ENCODE data around the gene ENDOD1. TPM values are rescaled to one million over a fixed set of nuclear protein-coding genes. Genes with fewer than 3 reads are reported as not detected.
A peak's percentile ranks its signal among the peaks of the same experiment; 100 is the strongest.
"Not testable (repeated sequence)": the region's sequence is repeated elsewhere in the genome, so short reads cannot be mapped to it uniquely, and the experiment has no call there.

ENDOD1 gene
- total RNA-seq, 2 experiments from 2014 or later, result 37.1 to 40.5 TPM

- H3K27ac Mint-ChIP-seq, result no peak overlapping the region
- DNase-seq (no peak), ATAC-seq (no peak)
- no peaks in the 10 kb centered on the region for H3K27me3 Mint-ChIP-seq
- H3K36me3 Mint-ChIP-seq, result peaks cover 48% of the 10 kb centered on the region
- H3K4me3 Mint-ChIP-seq, result no peak overlapping the region
- CTCF ChIA-PET, result interaction anchor here (1.3 kb wide), 1 partner anchor 19 kb away, joined by 3 read pairs; no protein-coding TSS in a partner anchor
- peaks cover 5% of the 10 kb centered on the region for H3K4me1 Mint-ChIP-seq
- no peaks in the 10 kb centered on the region for H3K9me3 Mint-ChIP-seq (ENCODE audit: low read depth)
These were observed 22.4 kb downstream of the ENDOD1 start for GRCh38 chr11:95111923-95112540.

DNA sequence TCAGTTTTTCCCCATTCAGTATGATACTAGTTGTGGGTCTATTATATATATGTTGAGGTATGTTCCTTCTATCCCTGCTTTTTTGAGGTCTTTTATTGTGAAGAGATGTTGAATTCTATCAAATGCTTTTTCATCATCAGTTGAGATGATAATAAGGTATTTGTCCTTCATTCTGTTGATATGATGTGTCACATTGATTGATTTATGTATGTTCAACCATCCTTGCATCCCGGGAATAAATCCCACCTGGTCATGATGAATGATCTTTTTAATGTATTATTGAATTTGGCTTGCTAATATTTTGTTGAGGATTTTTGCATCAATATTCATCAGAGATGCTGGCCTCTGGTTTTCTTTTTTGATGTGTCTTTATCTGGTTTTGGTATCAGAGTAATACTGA is 26.0 kb downstream of the ENDOD1 start:
- DNase-seq (no peak), ATAC-seq (no peak)
- peaks cover 35% of the 10 kb centered on the region for H3K36me3 Mint-ChIP-seq
- no peaks in the 10 kb centered on the region for H3K27me3 Mint-ChIP-seq
- peaks cover 30% of the 10 kb centered on the region for H3K4me1 Mint-ChIP-seq
- CTCF ChIA-PET, result no interaction called here
- H3K9me3 Mint-ChIP-seq (ENCODE audit: low read depth), result no peaks in the 10 kb centered on the region
- no peak overlapping the region for H3K4me3 Mint-ChIP-seq
- H3K27ac Mint-ChIP-seq, result no peak overlapping the region

- no peak for DNase-seq
- Mint-ChIP-seq H3K9me3 (ENCODE audit: low read depth) (no peaks in the 10 kb centered on the region), H3K4me1 (peaks cover 29% of the 10 kb centered on the region), H3K36me3 (peaks cover 20% of the 10 kb centered on the region), H3K4me3 (no peak overlapping the region), H3K27me3 (no peaks in the 10 kb centered on the region), H3K27ac (no peak overlapping the region)
- CTCF ChIA-PET, result interaction anchor here (1.2 kb wide), 1 partner anchor 31 kb away, joined by 4 read pairs; no protein-coding TSS in a partner anchor
- ATAC-seq, result peak; percentile 16
These were observed 29.9 kb downstream of the ENDOD1 start for GRCh38 chr11:95119361-95120060.

DNA sequence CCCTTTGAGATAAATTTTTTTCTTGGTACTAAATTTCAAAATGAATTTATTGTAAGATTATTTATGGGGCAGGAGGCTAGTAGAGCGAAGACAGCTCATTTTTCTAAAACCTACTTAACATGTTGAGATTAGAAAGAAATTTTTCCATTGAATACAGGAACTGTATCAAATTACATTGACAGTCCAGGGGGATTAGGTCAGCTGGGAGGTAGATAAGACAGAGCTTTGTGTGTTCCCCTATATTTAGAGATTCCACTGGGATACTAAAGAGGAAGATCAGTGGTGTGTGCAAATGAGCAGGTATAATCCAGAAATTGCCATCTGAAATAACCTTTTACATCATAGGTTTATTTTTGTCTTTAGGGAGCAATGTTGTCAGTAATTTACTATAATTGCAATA is 32.1 kb downstream of the ENDOD1 start:
- CTCF ChIA-PET, result interaction anchor here (1.0 kb wide), 1 partner anchor 28 kb away, joined by 3 read pairs; no protein-coding TSS in a partner anchor
- Mint-ChIP-seq H3K9me3 (ENCODE audit: low read depth) (no peaks in the 10 kb centered on the region), H3K4me1 (peaks cover 30% of the 10 kb centered on the region), H3K27me3 (no peaks in the 10 kb centered on the region), H3K27ac (no peak overlapping the region), H3K36me3 (peaks cover 26% of the 10 kb centered on the region), H3K4me3 (no peak overlapping the region)
- ATAC-seq (no peak), DNase-seq (no peak)

DNA sequence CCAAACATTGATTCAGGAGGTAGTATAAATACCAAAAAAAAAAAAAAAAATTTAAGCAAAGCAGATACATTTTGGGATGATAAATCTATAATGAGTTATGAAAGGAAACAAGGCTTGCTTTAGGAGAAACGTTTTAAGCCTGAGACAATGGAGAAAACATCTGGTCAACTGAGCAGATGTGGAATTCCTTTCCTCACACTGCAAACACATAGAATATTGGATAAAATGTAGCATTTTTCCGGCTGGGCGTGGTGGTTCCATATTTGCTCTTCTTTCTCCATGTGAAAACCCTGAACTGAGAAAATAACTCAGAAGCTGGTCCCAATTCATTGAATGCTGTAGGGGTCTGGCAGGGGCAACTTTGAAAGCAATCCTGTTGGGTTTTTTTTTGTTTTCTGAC is 33.9 kb downstream of the ENDOD1 start:
- no peak for DNase-seq
- H3K9me3 Mint-ChIP-seq (ENCODE audit: low read depth), result no peaks in the 10 kb centered on the region
- no peaks in the 10 kb centered on the region for H3K27me3 Mint-ChIP-seq
- H3K4me3 Mint-ChIP-seq, result no peak overlapping the region
- peaks cover 27% of the 10 kb centered on the region for H3K4me1 Mint-ChIP-seq
- no peak for ATAC-seq
- H3K27ac Mint-ChIP-seq, result no peak overlapping the region
- H3K36me3 Mint-ChIP-seq, result peaks cover 27% of the 10 kb centered on the region
- CTCF ChIA-PET, result no interaction called here

DNA sequence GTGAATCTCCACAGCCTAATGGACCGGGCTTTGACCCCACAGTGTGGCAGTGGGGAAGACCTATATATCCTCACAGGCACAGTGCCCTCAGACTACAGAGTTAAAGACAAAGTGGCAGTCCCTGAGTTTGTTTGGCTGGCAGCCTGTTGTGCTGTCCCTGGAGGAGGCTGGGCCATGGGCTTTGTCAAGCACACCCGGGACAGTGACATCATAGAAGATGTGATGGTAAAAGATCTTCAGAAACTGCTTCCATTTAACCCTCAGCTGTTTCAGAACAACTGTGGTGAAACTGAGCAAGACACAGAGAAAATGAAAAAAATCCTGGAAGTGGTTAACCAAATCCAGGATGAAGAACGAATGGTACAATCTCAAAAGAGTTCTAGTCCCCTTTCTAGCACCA is 39.0 kb downstream of the ENDOD1 start:
- Mint-ChIP-seq H3K27me3 (no peaks in the 10 kb centered on the region), H3K9me3 (ENCODE audit: low read depth) (no peaks in the 10 kb centered on the region), H3K27ac (peak overlapping the region; percentile 32), H3K4me3 (no peak overlapping the region), H3K4me1 (peaks cover 14% of the 10 kb centered on the region), H3K36me3 (peaks cover 49% of the 10 kb centered on the region)
- CTCF ChIA-PET, result no interaction called here
- ATAC-seq (no peak), DNase-seq (no peak)

DNA sequence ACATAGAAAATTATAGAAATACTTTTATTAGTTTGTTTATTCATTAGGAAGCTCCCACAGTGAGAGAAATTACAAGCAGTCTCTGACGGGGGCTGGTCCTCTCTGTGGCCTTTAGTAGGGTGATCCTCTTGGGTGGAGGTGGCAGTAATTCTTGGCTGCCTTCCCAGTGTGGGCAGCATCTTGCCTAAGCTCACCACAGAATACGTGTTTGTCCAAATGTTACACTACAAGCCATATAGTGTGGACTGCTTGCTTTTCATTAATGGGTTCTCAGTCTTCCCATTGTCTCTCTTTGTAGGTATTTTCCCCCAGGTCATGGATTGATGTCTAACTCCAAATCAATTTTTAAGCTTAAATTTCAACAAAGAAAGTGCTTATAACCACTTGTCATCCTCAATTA is 43.3 kb downstream of the ENDOD1 start:
- CTCF ChIA-PET, result interaction anchor here (1.6 kb wide), 1 partner anchor 19 kb away, joined by 3 read pairs; no protein-coding TSS in a partner anchor
- Mint-ChIP-seq H3K27me3 (no peaks in the 10 kb centered on the region), H3K9me3 (ENCODE audit: low read depth) (no peaks in the 10 kb centered on the region), H3K4me1 (peaks cover 32% of the 10 kb centered on the region), H3K27ac (no peak overlapping the region), H3K4me3 (no peak overlapping the region), H3K36me3 (peaks cover 46% of the 10 kb centered on the region)
- DNase-seq, result no peak
- ATAC-seq, result no peak

GRCh38 chr11:95134491-95134890 is 44.8 kb downstream of the ENDOD1 start:
- CTCF ChIA-PET, result no interaction called here
- Mint-ChIP-seq H3K27me3 (no peaks in the 10 kb centered on the region), H3K36me3 (peaks cover 33% of the 10 kb centered on the region), H3K4me3 (no peak overlapping the region), H3K9me3 (ENCODE audit: low read depth) (no peaks in the 10 kb centered on the region), H3K4me1 (peaks cover 26% of the 10 kb centered on the region), H3K27ac (no peak overlapping the region)
- ATAC-seq (no peak), DNase-seq (no peak)

- H3K4me3 Mint-ChIP-seq, result no peak overlapping the region
- peaks cover under 1% of the 10 kb centered on the region for H3K27me3 Mint-ChIP-seq
- DNase-seq, result no peak
- H3K36me3 Mint-ChIP-seq, result peaks cover 30% of the 10 kb centered on the region
- no peak for ATAC-seq
- H3K4me1 Mint-ChIP-seq, result peaks cover 26% of the 10 kb centered on the region
- CTCF ChIA-PET, result interaction anchor here (20.8 kb wide), 1 partner anchor 64 kb away, joined by 258 read pairs; the partner anchor contains the start of gene SRSF8
- H3K9me3 Mint-ChIP-seq (ENCODE audit: low read depth), result no peaks in the 10 kb centered on the region
- H3K27ac Mint-ChIP-seq, result no peak overlapping the region
These were observed 45.5 kb downstream of the ENDOD1 start for GRCh38 chr11:95135155-95135554.

GRCh38 chr11:95135880-95136279 is 46.2 kb downstream of the ENDOD1 start:
- Mint-ChIP-seq H3K27ac (no peak overlapping the region), H3K36me3 (peaks cover 25% of the 10 kb centered on the region), H3K4me3 (no peak overlapping the region), H3K9me3 (ENCODE audit: low read depth) (no peaks in the 10 kb centered on the region), H3K4me1 (peaks cover 26% of the 10 kb centered on the region), H3K27me3 (peaks cover 4% of the 10 kb centered on the region)
- ATAC-seq (no peak), DNase-seq (no peak)
- CTCF ChIA-PET, result interaction anchor here (3.3 to 20.8 kb wide), 2 partner anchors 17 to 64 kb away, joined by 21 to 258 read pairs; partner anchors contain the start of gene SRSF8

GRCh38 chr11:95136747-95137146 is 47.1 kb downstream of the ENDOD1 start:
- not testable (repeated sequence) for H3K27ac Mint-ChIP-seq; H3K9me3 Mint-ChIP-seq (ENCODE audit: low read depth); H3K27me3 Mint-ChIP-seq; H3K4me3 Mint-ChIP-seq; DNase-seq; ATAC-seq
- CTCF ChIA-PET, result interaction anchor here (0.8 to 20.8 kb wide), 7 partner anchors 10 to 65 kb away, joined by 3 to 258 read pairs (median 7); partner anchors contain the start of genes ENDOD1 and SRSF8
- Mint-ChIP-seq H3K4me1 (peaks cover 26% of the 10 kb centered on the region), H3K36me3 (peaks cover 23% of the 10 kb centered on the region)

- peak; percentile 50 for ATAC-seq
- H3K36me3 Mint-ChIP-seq, result peaks cover 19% of the 10 kb centered on the region
- no peaks in the 10 kb centered on the region for H3K9me3 Mint-ChIP-seq (ENCODE audit: low read depth)
- H3K4me3 Mint-ChIP-seq, result no peak overlapping the region
- peaks cover 4% of the 10 kb centered on the region for H3K27me3 Mint-ChIP-seq
- no peak for DNase-seq
- CTCF ChIA-PET, result interaction anchor here (0.7 to 20.8 kb wide), 9 partner anchors 9 to 66 kb away, joined by 3 to 258 read pairs (median 6); partner anchors contain the start of genes ENDOD1 and SRSF8
- H3K27ac Mint-ChIP-seq, result no peak overlapping the region
- peaks cover 26% of the 10 kb centered on the region for H3K4me1 Mint-ChIP-seq
These were observed 47.7 kb downstream of the ENDOD1 start for GRCh38 chr11:95137299-95137698.

DNA sequence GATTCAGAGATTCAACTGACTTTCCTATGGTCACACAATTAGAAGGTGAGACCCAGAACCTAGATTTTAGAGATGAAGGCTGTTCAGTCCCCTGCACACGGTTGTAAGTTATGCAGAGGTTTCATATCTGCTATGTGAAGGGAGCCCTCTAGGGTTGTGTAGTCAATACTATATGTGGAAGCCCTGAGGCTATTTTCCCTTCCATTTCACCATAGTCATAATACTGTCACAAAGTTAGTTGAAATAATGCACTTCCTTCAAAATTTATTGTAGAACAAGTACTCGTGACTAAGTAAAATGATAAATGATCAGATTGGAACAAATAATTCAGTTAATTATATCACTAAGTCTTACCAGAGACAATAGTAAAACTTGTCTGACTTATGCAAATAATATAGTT is 48.8 kb downstream of the ENDOD1 start:
- CTCF ChIA-PET, result interaction anchor here (2.0 to 20.8 kb wide), 4 partner anchors 14 to 67 kb away, joined by 7 to 258 read pairs (median 17); partner anchors contain the start of gene SRSF8
- Mint-ChIP-seq H3K27ac (no peak overlapping the region), H3K27me3 (peaks cover 4% of the 10 kb centered on the region), H3K36me3 (peaks cover 10% of the 10 kb centered on the region), H3K4me3 (no peak overlapping the region), H3K4me1 (peaks cover 26% of the 10 kb centered on the region), H3K9me3 (ENCODE audit: low read depth) (no peaks in the 10 kb centered on the region)
- ATAC-seq, result peak; percentile 69
- no peak for DNase-seq

All from activated CD8-positive, alpha-beta memory T cell treated with anti-CD3 and anti-CD28 coated beads, Interleukin-2, amount 10 ng/mL, durations not matched to agents 7 days and 5 days (primary cell).